SK-N-SH treated with all-trans-retinoic acid at 6 μM for 48 hours (cell line): ENCODE measurements around the gene RNF111.

Experiments used
- ARNTL ChIP-seq: fragments of 450-650 bp; formaldehyde crosslinking; IDR thresholded peaks from 2 replicates; pipeline ENCODE4 v1.5.0; 2020; ENCODE audit warnings: low read depth, mild to moderate bottlenecking, moderate library complexity, borderline replicate concordance
- BACH2 ChIP-seq: fragments of 250-450 bp; sonication (Bioruptor Pico); IDR thresholded peaks from 2 replicates; pipeline ENCODE4 v1.9.0; 2021; ENCODE audit warnings: mild to moderate bottlenecking, borderline replicate concordance
- ISL1 ChIP-seq: fragments of 250-450 bp; sonication (Bioruptor Pico); IDR thresholded peaks from 2 replicates; pipeline ENCODE4 v2.1.2; 2022; ENCODE audit warnings: mild to moderate bottlenecking, moderate library complexity
- PATZ1 ChIP-seq: fragments of 250-450 bp; sonication (Bioruptor Pico); IDR thresholded peaks from 2 replicates; pipeline ENCODE4 v1.8.0; 2020; ENCODE audit warnings: mild to moderate bottlenecking, moderate library complexity, borderline replicate concordance
- PPARA ChIP-seq: fragments of 250-450 bp; sonication (Bioruptor Pico); IDR thresholded peaks from 2 replicates; pipeline ENCODE4 v1.5.0; 2020; ENCODE audit warnings: mild to moderate bottlenecking, borderline replicate concordance
- RARB ChIP-seq: fragments of 250-450 bp; sonication (Bioruptor Pico); IDR thresholded peaks from 2 replicates; pipeline ENCODE4 v1.8.0; 2021; ENCODE audit warnings: mild to moderate bottlenecking, moderate library complexity
- TOX ChIP-seq: fragments of 250-450 bp; sonication (Bioruptor Pico); IDR thresholded peaks from 2 replicates; pipeline ENCODE4 v1.8.0; 2021; ENCODE audit warnings: mild to moderate bottlenecking, moderate library complexity, borderline replicate concordance
- TSHZ2 ChIP-seq: fragments of 250-450 bp; sonication (Bioruptor Pico); IDR thresholded peaks from 2 replicates; pipeline ENCODE4 v1.5.0; 2020; ENCODE audit warnings: mild to moderate bottlenecking, moderate library complexity
- ZC3H10 ChIP-seq: fragments of 250-450 bp; sonication (Bioruptor Pico); IDR thresholded peaks from 2 replicates; pipeline ENCODE4 v1.5.1; 2021; ENCODE audit warnings: mild to moderate bottlenecking, moderate library complexity
- ZFP3 ChIP-seq: fragments of 250-450 bp; sonication (Bioruptor Pico); IDR thresholded peaks from 2 replicates; pipeline ENCODE4 v1.5.0; 2020; ENCODE audit warnings: mild to moderate bottlenecking, moderate library complexity
- ZFP30 ChIP-seq: fragments of 450-650 bp; formaldehyde crosslinking; IDR thresholded peaks from 2 replicates; pipeline ENCODE4 v1.5.0; 2022; ENCODE audit warnings: mild to moderate bottlenecking, moderate library complexity
- ZNF8 ChIP-seq: fragments of 450-650 bp; formaldehyde crosslinking; IDR thresholded peaks from 2 replicates; pipeline ENCODE4 v1.5.0; 2020; ENCODE audit warnings: mild to moderate bottlenecking, moderate library complexity
- TF ChIP-seq, protein P1 (sequence below): fragments of 250-450 bp; sonication (Bioruptor Pico); IDR thresholded peaks from 2 replicates; pipeline ENCODE4 v1.5.1; 2020; ENCODE audit warnings: low read depth, mild to moderate bottlenecking, moderate library complexity

GRCh38 chr15:59028387-59028955 lies 41.0 kb downstream of the RNF111 start:
- TF ChIP-seq PATZ1 (CRISPR knock-in tag) (no peak), RARB (CRISPR knock-in tag) (no peak), ZFP30 (CRISPR knock-in tag) (no peak), TSHZ2 (CRISPR knock-in tag) (no peak), ISL1 (no peak), ZC3H10 (CRISPR knock-in tag) (no peak), ZNF8 (CRISPR knock-in tag) (no peak), BACH2 (CRISPR knock-in tag) (no peak), ZFP3 (CRISPR knock-in tag) (no peak), PPARA (no peak), ARNTL (CRISPR knock-in tag) (no peak), TOX (no peak)
- TF ChIP-seq, protein P1, sequence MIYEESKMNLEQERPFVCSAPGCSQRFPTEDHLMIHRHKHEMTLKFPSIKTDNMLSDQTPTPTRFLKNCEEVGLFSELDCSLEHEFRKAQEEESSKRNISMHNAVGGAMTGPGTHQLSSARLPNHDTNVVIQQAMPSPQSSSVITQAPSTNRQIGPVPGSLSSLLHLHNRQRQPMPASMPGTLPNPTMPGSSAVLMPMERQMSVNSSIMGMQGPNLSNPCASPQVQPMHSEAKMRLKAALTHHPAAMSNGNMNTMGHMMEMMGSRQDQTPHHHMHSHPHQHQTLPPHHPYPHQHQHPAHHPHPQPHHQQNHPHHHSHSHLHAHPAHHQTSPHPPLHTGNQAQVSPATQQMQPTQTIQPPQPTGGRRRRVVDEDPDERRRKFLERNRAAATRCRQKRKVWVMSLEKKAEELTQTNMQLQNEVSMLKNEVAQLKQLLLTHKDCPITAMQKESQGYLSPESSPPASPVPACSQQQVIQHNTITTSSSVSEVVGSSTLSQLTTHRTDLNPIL (CRISPR knock-in tag): no peak
